Mucosa of descending colon (tissue), 3 donors: Measurements from ENCODE around the gene NUP133. TPM values are rescaled to one million over a fixed set of nuclear protein-coding genes. Genes with fewer than 3 reads are reported as not detected.
"Not testable (repeated sequence)": the region's sequence is repeated elsewhere in the genome, so short reads cannot be mapped to it uniquely, and the experiment has no call there.

Experiments
- ATAC-seq: fragments of 200-7000 bp; cut with Tn5 transposase; one replicate; pipeline ENCODE4 v1.9.1; 2020; ENCODE audit warnings: mild to moderate bottlenecking, moderate library complexity
- DNase-seq, 3 donors: peaks; one replicate each; pipeline ENCODE4 v3.0.0-alpha.2; 2020
- H3K36me3 ChIP-seq: fragments of 200-600 bp; one replicate; pipeline ENCODE4 v1.8.0; 2021; ENCODE audit warnings: low read depth, mild to moderate bottlenecking
- H3K4me1 ChIP-seq: fragments of 200-600 bp; one replicate; pipeline ENCODE4 v1.8.0; 2021; ENCODE audit warnings: low read depth, mild to moderate bottlenecking
- H3K4me3 ChIP-seq: fragments of 200-600 bp; one replicate; pipeline ENCODE4 v1.8.0; 2021; ENCODE audit warnings: mild to moderate bottlenecking
- H3K9me3 ChIP-seq: fragments of 200-600 bp; one replicate; pipeline ENCODE4 v1.8.0; 2021; ENCODE audit warnings: mild to moderate bottlenecking
- intact Hi-C, 2 donors: fragments of 100-400 bp; cut with DNase I in 1 of 2; cut with micrococcal nuclease in 1 of 2; formaldehyde crosslinking; loops; one replicate each; pipeline versions ENCODE4 v1.11.0 to v1.11.1; 2022; cut with DNase I, micrococcal nuclease
- total RNA-seq, 3 donors: library from RNA; stranded (reverse); fragmentation: NEBNext Ultra II Directional in 2 of 3; extraction: Animal tissue kit (Norgen Biotek cat#: 25700) in 2 of 3; gene quantifications; one replicate each; pipeline versions ENCODE4 v1.2.1 to v1.2.4, GENCODE V29; 2021 to 2023
- TF ChIP-seq, protein P1 (sequence below): fragments of 200-600 bp; IDR thresholded peaks from one replicate; pipeline ENCODE4 v1.8.0; 2022; ENCODE audit warnings: antibody characterized with exemption, mild to moderate bottlenecking
- donor health status: DM: no; HTN: no; CAD: no; lungs with moderate emphysema.
- donor health status: DM: no; HTN: no; CAD: no.
- donor health status: DM: no; HTN: yes; CAD: no.

The NUP133 gene
- total RNA-seq, 3 donors from 2014 or later, result 24.5 to 29.4 (median 26.7) TPM

DNA sequence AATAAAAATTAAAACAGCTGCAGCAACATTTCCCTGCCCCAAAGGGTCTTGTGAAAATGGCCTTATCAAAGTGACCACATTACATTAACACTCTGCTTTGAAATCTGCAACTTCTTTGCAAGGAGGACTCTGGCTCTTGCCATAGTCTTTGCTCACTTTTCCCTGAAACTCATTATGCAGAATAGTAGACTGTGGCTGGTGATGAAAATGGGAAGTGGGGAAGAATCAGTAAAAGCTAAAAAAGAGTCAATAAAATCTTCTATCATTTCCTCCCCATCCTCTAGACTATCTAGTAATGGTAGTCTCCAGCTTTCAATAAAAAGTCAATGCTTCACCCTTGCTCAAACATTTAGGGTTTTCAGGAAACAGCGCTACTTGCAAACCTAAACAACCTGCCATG is 18.6 kb upstream of the NUP133 start:
- Histone ChIP-seq H3K4me1 (no peaks in the 10 kb centered on the region), H3K9me3 (no peaks in the 10 kb centered on the region), H3K36me3 (no peaks in the 10 kb centered on the region), H3K4me3 (no peak overlapping the region)
- TF ChIP-seq, protein P1, sequence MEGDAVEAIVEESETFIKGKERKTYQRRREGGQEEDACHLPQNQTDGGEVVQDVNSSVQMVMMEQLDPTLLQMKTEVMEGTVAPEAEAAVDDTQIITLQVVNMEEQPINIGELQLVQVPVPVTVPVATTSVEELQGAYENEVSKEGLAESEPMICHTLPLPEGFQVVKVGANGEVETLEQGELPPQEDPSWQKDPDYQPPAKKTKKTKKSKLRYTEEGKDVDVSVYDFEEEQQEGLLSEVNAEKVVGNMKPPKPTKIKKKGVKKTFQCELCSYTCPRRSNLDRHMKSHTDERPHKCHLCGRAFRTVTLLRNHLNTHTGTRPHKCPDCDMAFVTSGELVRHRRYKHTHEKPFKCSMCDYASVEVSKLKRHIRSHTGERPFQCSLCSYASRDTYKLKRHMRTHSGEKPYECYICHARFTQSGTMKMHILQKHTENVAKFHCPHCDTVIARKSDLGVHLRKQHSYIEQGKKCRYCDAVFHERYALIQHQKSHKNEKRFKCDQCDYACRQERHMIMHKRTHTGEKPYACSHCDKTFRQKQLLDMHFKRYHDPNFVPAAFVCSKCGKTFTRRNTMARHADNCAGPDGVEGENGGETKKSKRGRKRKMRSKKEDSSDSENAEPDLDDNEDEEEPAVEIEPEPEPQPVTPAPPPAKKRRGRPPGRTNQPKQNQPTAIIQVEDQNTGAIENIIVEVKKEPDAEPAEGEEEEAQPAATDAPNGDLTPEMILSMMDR, result no peak
- DNase-seq, result no peak
- intact Hi-C loops, result no loop called here
- no peak for ATAC-seq

- TF ChIP-seq, protein P1, result no peak
- no peak overlapping the region for H3K4me3 ChIP-seq
- ATAC-seq (no peak), DNase-seq (no peak)
- H3K36me3 ChIP-seq, result no peaks in the 10 kb centered on the region
- no peaks in the 10 kb centered on the region for H3K9me3 ChIP-seq
- H3K4me1 ChIP-seq, result no peaks in the 10 kb centered on the region
- intact Hi-C loops, result no loop called here
Measured at GRCh38 chr1:229523052-229523451, 14.9 kb upstream of the NUP133 start.

DNA sequence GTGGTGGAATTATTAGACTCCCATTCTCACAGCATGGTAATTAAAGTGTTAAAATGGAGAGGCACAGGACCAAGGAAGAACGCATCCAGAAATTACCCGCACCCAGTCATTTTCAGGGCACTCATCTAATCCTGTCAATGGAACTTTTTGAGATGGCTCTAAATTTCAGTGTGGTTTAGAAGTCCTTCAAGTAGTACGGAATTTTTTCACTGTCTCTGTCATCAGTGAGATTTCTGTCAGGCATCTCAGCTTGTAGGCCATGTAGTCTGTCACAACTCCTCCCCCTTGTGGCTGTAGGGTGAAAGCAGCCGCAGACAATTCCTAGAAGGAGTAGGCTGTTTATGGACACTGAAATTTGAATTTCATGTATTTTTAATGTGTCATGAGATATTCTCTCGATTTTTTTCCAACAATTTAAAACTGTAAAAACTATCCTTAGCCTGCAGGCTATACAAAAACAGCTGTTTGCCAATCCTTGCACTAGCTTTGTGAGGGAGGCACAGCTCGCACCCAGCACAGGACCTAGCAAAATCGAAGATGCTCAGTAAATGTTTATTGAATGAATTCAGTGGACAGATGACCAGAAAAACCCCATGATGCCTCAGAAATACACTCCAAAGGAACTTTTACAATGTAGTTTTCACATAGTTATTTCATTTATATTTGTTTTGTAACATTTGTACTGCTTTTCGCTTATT is 6.6 kb upstream of the NUP133 start:
- H3K4me3 ChIP-seq, result no peak overlapping the region
- intact Hi-C loops, result no loop called here
- ATAC-seq (peak; percentile 91), DNase-seq (peak in 2 of 3 donors; percentile 51 to 79)
- H3K9me3 ChIP-seq, result no peaks in the 10 kb centered on the region
- H3K4me1 ChIP-seq, result no peaks in the 10 kb centered on the region
- no peaks in the 10 kb centered on the region for H3K36me3 ChIP-seq
- TF ChIP-seq, protein P1, result peak; percentile 57

- intact Hi-C loops, H3K4me1 ChIP-seq, H3K9me3 ChIP-seq, H3K36me3 ChIP-seq, DNase-seq, ATAC-seq, H3K4me3 ChIP-seq: not testable (repeated sequence)
Measured at GRCh38 chr1:229511625-229512024, 3.5 kb upstream of the NUP133 start.

GRCh38 chr1:229511201-229511600 is 3.1 kb upstream of the NUP133 start:
- H3K4me3 ChIP-seq, H3K36me3 ChIP-seq, intact Hi-C loops, ATAC-seq, H3K9me3 ChIP-seq, DNase-seq, H3K4me1 ChIP-seq: not testable (repeated sequence)

DNA sequence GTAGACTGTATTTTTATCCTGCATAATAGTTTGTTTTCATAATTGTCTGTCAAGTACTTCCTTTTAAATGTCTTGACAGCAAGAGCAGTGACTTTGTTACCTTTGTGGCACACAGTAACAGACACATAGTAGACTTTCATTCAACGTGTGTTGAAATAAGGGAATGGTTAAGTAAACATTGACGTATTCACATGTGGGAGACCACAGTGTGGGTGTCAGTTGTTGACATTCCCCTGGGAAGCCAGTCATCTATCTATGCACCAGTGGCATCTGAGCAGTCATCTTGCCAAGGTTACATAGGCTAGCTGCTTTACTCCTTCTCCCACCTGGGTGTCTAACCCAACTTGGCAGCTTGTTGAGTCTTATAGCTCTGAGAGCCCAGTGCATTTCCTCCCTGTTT is 1.4 kb upstream of the NUP133 start:
- DNase-seq (no peak), ATAC-seq (no peak)
- TF ChIP-seq, protein P1, result no peak

More for the DNA sequence above, 1.4 kb upstream of the NUP133 start:
- no peaks in the 10 kb centered on the region for H3K9me3 ChIP-seq
- intact Hi-C loops, result no loop called here
- H3K4me1 ChIP-seq, result peaks cover 8% of the 10 kb centered on the region
- H3K4me3 ChIP-seq, result no peak overlapping the region
- H3K36me3 ChIP-seq, result no peaks in the 10 kb centered on the region
